Heart right ventricle (tissue), 16 donors: ENCODE measurements around the gene NLGN3. TPM values are rescaled to one million over a fixed set of nuclear protein-coding genes. Genes with fewer than 3 reads are reported as not detected.
"Not testable (repeated sequence)": the region's sequence is repeated elsewhere in the genome, so short reads cannot be mapped to it uniquely, and the experiment has no call there.

ENCODE experiments used
- ATAC-seq, 8 donors: fragments of 200-7000 bp; cut with Tn5 transposase; one replicate each; pipeline ENCODE4 v1.9.1; 2020; ENCODE audit warnings: mild to moderate bottlenecking in 8 of 8, moderate library complexity in 8 of 8, moderate number of reproducible peaks in 1 of 8
- DNase-seq, 2 donors: peaks; one replicate each; pipeline ENCODE4 v3.0.0-alpha.2; 2020
- H3K27ac ChIP-seq, 10 donors: fragments of 200-600 bp; sonication (generic) in 2 of 10; one replicate each; pipeline versions ENCODE4 v1.5.0 to v1.8.0; 2020 to 2022; ENCODE audit warnings: mild to moderate bottlenecking in 3 of 10
- H3K27me3 ChIP-seq, 7 donors: fragments of 200-600 bp; one replicate each; pipeline ENCODE4 v1.8.0; 2021 to 2022; ENCODE audit warnings: mild to moderate bottlenecking in 2 of 7
- H3K36me3 ChIP-seq, 9 donors: fragments of 200-600 bp; sonication (generic) in 1 of 9; one replicate each; pipeline versions ENCODE4 v1.5.0 to v1.8.0; 2020 to 2022; ENCODE audit warnings: mild to moderate bottlenecking in 2 of 9
- H3K4me1 ChIP-seq, 9 donors: fragments of 200-600 bp; sonication (generic) in 1 of 9; one replicate each; pipeline versions ENCODE4 v1.5.0 to v1.8.0; 2020 to 2022; ENCODE audit warnings: mild to moderate bottlenecking in 4 of 9
- H3K4me3 ChIP-seq, 10 donors: fragments of 200-600 bp; sonication (generic) in 2 of 10; one replicate each; pipeline versions ENCODE4 v1.5.0 to v1.8.0; 2020 to 2022; ENCODE audit warnings: mild to moderate bottlenecking in 7 of 10, moderate library complexity in 2 of 10
- H3K9me3 ChIP-seq, 11 donors: fragments of 200-600 bp in 10 of 11; sonication (generic) in 2 of 11; one replicate each; pipeline versions ENCODE4 v1.5.0 to v1.8.0; 2013 to 2022; ENCODE audit warnings: mild to moderate bottlenecking in 2 of 11, control low read depth in 1 of 11, moderate library complexity in 1 of 11
- WGBS, 2 donors: extraction: QIAGEN DNeasy Blood & Tissue Kit; methylation state at CpG; one replicate each; pipeline ENCODE4 v1.1.7; 2013; ENCODE audit warnings: inconsistent platforms in 1 of 2; 5-methylcytosine and 5-hydroxymethylcytosine counted together
- intact Hi-C, 10 donors: fragments of 100-400 bp; cut with DNase I; formaldehyde crosslinking; loops; one replicate each; pipeline versions ENCODE4 v1.11.1 to v1.14.2; 2022
- polyA plus RNA-seq, 2 donors: library from polyadenylated mRNA; stranded (reverse); fragments of 200-250 nt; gene quantifications; one replicate each; pipeline ENCODE4 v1.2.3, GENCODE V29; 2013
- total RNA-seq, 10 donors: library from RNA; stranded (reverse); fragmentation: NEBNext Ultra II Directional in 3 of 10; extraction: Animal tissue kit (Norgen Biotek cat#: 25700) in 3 of 10; gene quantifications; one replicate each; pipeline versions ENCODE4 v1.2.1 to v1.2.4, GENCODE V29; 2021 to 2023
- TF ChIP-seq, protein P1 (sequence below), 9 donors: fragments of 200-600 bp; sonication (generic) in 2 of 9; IDR thresholded peaks; one replicate each; pipeline versions ENCODE4 v1.5.0 to v1.8.0; 2021 to 2022; ENCODE audit warnings: antibody characterized with exemption in 9 of 9, mild to moderate bottlenecking in 5 of 9, moderate library complexity in 1 of 9
- donor health status: Arrhythmogenic right ventricular cardiomyopathy.
- donor health status: ischemic (EF 13 %, LVEDD 7.1; RV severe dilation, severe dysfunction).
- donor health status: healthy with polysubstance abuse.
- donor health status: DM: no; HTN: yes; CAD: no.
- donor health status: DM: no; HTN: no; CAD: no.
- donor health status: ischemic (EF 25% LVEDD 6.9; RV normal size, moderate dysfunction).
- donor health status: ischemic (EF 25% LVEDD 5.7; RV mildly dilated, moderate dysfunction).
- donor health status: healthy.
- donor health status: DM: yes; HTN: yes; CAD: no.
- donor health status: Ischemic cardiomyopathy.
- donor health status: ischemic (EF 35%, LVEDD 5.7; RV mildly dilated, moderate dysfunction).
- donor health status: nonischemic (EF 11% LVEDD 7.7; RV severe dilation, severe dysfunction).
- donor health status: DM: yes; HTN: yes; CAD: no.
- donor health status: PGD.
- donor health status: ischemic (EF 29% LVEDD 5.4; RV normal size, mild dysfunction).
- donor health status: nonischemic (EF 23%, LVEDD 6.1; RV moderate dilation, normal function).

Gene NLGN3
- total and polyA plus RNA-seq, 12 donors, result 0.16 to 0.94 (median 0.51) TPM

DNA sequence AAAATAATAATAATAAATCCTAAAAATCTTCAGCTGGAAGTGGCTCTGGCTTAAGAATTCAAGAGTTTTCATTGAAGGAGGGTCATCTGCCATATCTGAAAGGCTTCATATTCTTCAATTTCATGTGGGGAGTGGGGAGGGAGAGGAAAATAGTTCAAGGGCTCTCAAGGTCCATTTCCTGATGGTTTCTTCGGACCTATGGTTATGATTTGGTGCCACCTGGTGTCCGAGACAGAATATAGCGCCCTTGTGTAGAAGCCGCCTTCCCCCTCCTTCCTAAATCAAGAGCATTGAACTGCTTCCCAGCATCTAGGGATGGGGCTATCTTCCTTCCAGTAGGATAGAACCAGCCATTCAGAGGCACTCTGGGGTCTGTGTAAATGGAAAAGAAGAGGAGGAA, 34.3 kb downstream of the NLGN3 start:
- 0 to 1% methylated on average over 4 of the region's 4 CpGs for WGBS, 2 donors
- ATAC-seq, result peak in 5 of 8 donors; percentile 28 to 43 (median 41)

DNA sequence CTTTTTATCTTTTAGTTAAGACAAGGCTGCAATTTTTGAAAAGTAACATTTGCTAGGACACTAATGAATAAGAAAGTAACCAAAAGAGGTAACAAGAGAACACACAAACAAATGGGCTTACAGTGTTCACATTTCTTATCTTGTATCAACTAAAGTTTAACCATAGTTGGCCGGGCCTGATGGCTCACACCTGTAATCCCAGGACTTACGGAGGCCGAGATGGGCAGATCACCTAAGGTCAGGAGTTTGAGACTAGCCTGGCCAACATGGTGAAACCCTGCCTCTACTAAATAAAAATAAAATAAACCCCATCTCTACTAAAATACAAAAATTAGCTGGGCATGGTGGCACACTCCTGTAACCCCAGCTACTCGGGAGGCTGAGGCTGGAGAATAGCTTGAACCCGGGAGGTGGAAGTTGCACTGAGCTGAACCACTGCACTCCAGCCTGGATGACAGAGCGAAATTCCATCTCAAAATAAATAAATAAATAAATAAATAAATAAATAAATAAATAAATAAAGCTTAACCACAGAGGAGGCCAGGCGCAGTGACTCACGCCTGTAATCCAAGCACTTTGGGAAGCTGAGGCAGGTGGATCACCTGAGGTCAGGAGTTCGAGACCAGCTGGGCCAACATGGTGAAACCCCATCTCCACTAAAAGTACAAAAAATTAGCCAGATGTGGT, 36.1 kb downstream of the NLGN3 start:
- intact Hi-C loops, result loop anchor here in 2 of 10 donors (5.0 to 10.0 kb wide), 5 partner anchors 72 to 184 kb away; partner anchors contain the start of genes FOXO4 (in 1 of the 2), SNX12 (in 1 of the 2), TAF1 (in 1 of the 2) and ZMYM3 (in 1 of the 2)
- not testable (repeated sequence) for H3K36me3 ChIP-seq, H3K27me3 ChIP-seq, ATAC-seq, H3K4me1 ChIP-seq, H3K9me3 ChIP-seq, DNase-seq
- Histone ChIP-seq H3K27ac (peak overlapping the region in 5 of 10 donors; percentile 65 to 91 (median 89)), H3K4me3 (peak overlapping the region in 1 of 10 donors; percentile 61)
- 85 to 93% methylated on average over 9 of the region's 9 CpGs for WGBS, 2 donors

More for the DNA sequence above, 34.3 kb downstream of the NLGN3 start:
- peaks cover 0 to 6% (median 0%) of the 10 kb centered on the region in 9 donors for H3K4me1 ChIP-seq
- H3K27ac ChIP-seq, result no peak overlapping the region
- no peak overlapping the region for H3K4me3 ChIP-seq
- H3K36me3 ChIP-seq, result no peaks in the 10 kb centered on the region
- DNase-seq, result peak in 1 of 2 donors; percentile 47
- intact Hi-C loops, result loop anchor here in 9 of 10 donors (2.0 to 10.0 kb wide), 10 partner anchors 180 to 414 kb away; no protein-coding TSS in a partner anchor
- H3K27me3 ChIP-seq, result peaks cover 0 to 18% (median 0%) of the 10 kb centered on the region in 7 donors
- TF ChIP-seq, protein P1, sequence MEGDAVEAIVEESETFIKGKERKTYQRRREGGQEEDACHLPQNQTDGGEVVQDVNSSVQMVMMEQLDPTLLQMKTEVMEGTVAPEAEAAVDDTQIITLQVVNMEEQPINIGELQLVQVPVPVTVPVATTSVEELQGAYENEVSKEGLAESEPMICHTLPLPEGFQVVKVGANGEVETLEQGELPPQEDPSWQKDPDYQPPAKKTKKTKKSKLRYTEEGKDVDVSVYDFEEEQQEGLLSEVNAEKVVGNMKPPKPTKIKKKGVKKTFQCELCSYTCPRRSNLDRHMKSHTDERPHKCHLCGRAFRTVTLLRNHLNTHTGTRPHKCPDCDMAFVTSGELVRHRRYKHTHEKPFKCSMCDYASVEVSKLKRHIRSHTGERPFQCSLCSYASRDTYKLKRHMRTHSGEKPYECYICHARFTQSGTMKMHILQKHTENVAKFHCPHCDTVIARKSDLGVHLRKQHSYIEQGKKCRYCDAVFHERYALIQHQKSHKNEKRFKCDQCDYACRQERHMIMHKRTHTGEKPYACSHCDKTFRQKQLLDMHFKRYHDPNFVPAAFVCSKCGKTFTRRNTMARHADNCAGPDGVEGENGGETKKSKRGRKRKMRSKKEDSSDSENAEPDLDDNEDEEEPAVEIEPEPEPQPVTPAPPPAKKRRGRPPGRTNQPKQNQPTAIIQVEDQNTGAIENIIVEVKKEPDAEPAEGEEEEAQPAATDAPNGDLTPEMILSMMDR (IDR thresholded peaks at IDR 0.05), result peak in 8 of 9 donors; percentile 35 to 73 (median 67)
- H3K9me3 ChIP-seq, result no peaks in the 10 kb centered on the region

DNA sequence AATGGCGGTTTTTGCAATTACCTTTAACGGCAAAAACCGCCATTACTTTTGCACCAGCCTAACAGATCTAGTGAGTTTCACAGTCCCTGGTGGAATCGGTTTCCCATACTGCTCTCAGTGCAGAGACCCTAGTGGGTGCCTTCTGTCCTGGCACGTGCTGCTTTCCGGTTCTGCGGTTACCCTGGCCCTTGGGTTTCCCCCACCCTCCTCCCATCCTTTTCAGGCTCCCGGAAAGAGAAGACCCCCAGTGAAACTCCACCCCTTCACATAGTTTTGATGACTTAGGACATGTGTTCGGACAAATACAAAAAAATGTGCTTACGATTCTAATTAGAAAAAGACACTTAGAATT, 36.9 kb downstream of the NLGN3 start:
- Histone ChIP-seq H3K27ac (peak overlapping the region; percentile 40 to 93 (median 84)), H3K27me3 (peaks cover 0 to 8% (median 0%) of the 10 kb centered on the region in 7 donors), H3K4me3 (peak overlapping the region in 9 of 10 donors; percentile 17 to 61 (median 49)), H3K9me3 (no peaks in the 10 kb centered on the region), H3K4me1 (peaks cover 0 to 6% (median 0%) of the 10 kb centered on the region in 9 donors), H3K36me3 (no peaks in the 10 kb centered on the region)
- 5 to 7% methylated on average over 10 of the region's 10 CpGs for WGBS, 2 donors
- ATAC-seq (peak in 7 of 8 donors; percentile 6 to 48 (median 25)), DNase-seq (peak in 1 of 2 donors; percentile 4)
- TF ChIP-seq, protein P1 (IDR thresholded peaks at IDR 0.05), result no peak
- intact Hi-C loops, result loop anchor here in 2 of 10 donors (5.0 to 10.0 kb wide), 5 partner anchors 71 to 183 kb away; partner anchors contain the start of genes FOXO4 (in 1 of the 2), SNX12 (in 1 of the 2), TAF1 (in 1 of the 2) and ZMYM3 (in 1 of the 2)

DNA sequence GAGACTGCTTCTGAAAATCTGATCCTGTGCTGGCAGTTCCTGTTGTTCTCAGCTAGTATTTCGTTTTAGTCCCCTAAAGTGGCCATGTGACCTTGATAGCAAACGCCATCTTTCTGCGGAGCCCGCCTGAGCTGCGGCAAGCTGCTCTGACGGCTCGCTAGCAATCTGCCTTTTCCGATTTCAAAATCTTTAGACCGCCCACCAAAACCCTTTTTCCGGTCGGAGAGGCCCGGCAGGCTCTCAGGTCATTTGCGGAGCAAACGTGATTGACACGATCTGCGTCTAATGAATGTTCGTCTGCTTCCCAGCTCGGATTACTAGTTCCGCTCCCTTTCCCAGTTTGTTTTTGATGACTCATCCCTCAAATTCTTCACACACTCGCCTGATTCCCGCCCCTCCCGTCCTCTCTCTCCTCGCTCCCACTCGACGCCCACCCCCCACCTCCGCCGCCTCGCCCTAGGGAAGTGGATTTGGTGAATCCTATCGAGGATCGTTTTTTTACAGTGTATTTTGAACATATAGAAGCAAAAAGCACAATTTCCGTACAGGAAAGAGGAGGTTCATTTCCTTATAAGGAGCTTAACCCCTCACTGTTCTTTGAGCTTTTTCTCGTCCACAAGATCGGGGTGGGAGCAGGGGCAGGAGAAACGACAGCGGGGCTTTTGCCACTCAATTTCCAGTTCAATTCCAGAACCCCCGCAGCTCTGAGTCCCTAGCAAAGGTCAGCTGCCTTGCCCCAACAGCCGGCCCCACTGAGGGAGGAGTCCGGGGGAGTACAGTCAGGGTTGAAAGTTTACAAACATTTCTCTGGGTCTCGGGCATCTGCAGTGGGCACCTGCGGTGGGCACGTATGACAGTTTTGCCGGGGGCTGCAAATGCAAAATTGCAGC, 37.5 kb downstream of the NLGN3 start:
- Histone ChIP-seq H3K9me3 (no peaks in the 10 kb centered on the region), H3K4me3 (peak overlapping the region in 9 of 10 donors; percentile 17 to 61 (median 49)), H3K36me3 (no peaks in the 10 kb centered on the region), H3K27me3 (peaks cover 0 to 8% (median 0%) of the 10 kb centered on the region in 7 donors), H3K4me1 (peaks cover 0 to 6% (median 0%) of the 10 kb centered on the region in 9 donors), H3K27ac (peak overlapping the region; percentile 63 to 93 (median 84))
- TF ChIP-seq, protein P1 (IDR thresholded peaks at IDR 0.05), result no peak
- ATAC-seq (peak; percentile 89 to 98 (median 96)), DNase-seq (peak; percentile 73 to 92)
- intact Hi-C loops, result loop anchor here in 2 of 10 donors (5.0 to 10.0 kb wide), 5 partner anchors 70 to 183 kb away; partner anchors contain the start of genes FOXO4 (in 1 of the 2), SNX12 (in 1 of the 2), TAF1 (in 1 of the 2) and ZMYM3 (in 1 of the 2)
- 1 to 2% methylated on average over 42 of the region's 42 CpGs for WGBS, 2 donors
